Activated B cell treated with CpG ODN at 0.5 μM for 24 hours (primary cell): ENCODE measurements around the gene TOM1L1. TPM values are rescaled to one million over a fixed set of nuclear protein-coding genes. Genes with fewer than 3 reads are reported as not detected.

Experiments
- ATAC-seq: fragments of 200-7000 bp; cut with Tn5 transposase; one replicate; pipeline ENCODE4 v1.10.0; 2021; ENCODE audit warnings: low read depth, mild to moderate bottlenecking, moderate library complexity
- CTCF ChIA-PET: fragments of 350-600 bp; sonication (Branson Sonifier 250); formaldehyde crosslinking; loops from one replicate; lab custom pipeline; 2021; ENCODE audit warnings: antibody characterized with exemption; lab: Charles Lee
- POLR2A ChIA-PET: fragments of 350-600 bp; sonication (Branson Sonifier 250); formaldehyde crosslinking; loops from one replicate; lab custom pipeline; 2021; ENCODE audit warnings: antibody characterized with exemption; lab: Charles Lee
- DNase-seq: peaks from one replicate; pipeline ENCODE4 v3.0.0; 2022
- H3K27ac Mint-ChIP-seq: one replicate; pipeline ENCODE4 v1.8.0; 2020; ENCODE audit warnings: mixed read lengths
- H3K27me3 Mint-ChIP-seq: one replicate; pipeline ENCODE4 v1.8.0; 2021; ENCODE audit warnings: mixed read lengths
- H3K36me3 Mint-ChIP-seq: one replicate; pipeline ENCODE4 v1.8.0; 2021; ENCODE audit warnings: low read depth, mixed read lengths
- H3K4me1 Mint-ChIP-seq: one replicate; pipeline ENCODE4 v1.8.0; 2021; ENCODE audit warnings: mixed read lengths
- H3K4me3 Mint-ChIP-seq: one replicate; pipeline ENCODE4 v1.8.0; 2020; ENCODE audit warnings: mild to moderate bottlenecking, mixed read lengths
- H3K9me3 Mint-ChIP-seq: one replicate; pipeline ENCODE4 v1.8.0; 2020; ENCODE audit warnings: mixed read lengths
- CTCF ChIP-seq: fragments of 200-600 bp; IDR thresholded peaks from one replicate; pipeline ENCODE4 v1.8.0; 2022; ENCODE audit warnings: antibody characterized with exemption, mild to moderate bottlenecking
- intact Hi-C: fragments of 100-400 bp; cut with micrococcal nuclease; formaldehyde crosslinking; loops from one replicate; pipeline ENCODE4 v1.15.1; 2024
- total RNA-seq: library from RNA; stranded (reverse); gene quantifications from 2 replicates; pipeline ENCODE4 v1.2.3, GENCODE V29; 2022

TOM1L1 gene
- total RNA-seq, 1 donor from 2014 or later, result not detected

DNA sequence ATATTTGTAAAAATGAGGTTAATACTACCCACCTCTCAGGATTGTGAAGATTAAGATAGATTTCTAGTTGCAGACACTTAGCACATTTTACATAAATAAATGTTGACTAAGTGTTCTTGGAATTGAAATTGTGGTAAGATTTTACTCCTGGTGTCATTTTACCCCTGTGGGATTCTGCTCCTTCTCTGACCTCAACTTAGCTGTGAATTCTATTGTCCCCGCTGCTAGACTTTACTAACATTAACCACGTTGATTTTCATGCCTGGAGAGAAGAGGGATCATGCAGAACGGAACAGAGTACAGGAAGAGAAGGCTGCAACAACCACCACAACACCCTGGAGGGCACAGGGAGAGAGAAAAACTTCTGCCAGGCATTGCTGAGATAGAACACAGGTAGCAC is 2.1 kb upstream of the TOM1L1 start:
- POLR2A ChIA-PET, result no interaction called here
- ATAC-seq, result no peak
- peaks cover 35% of the 10 kb centered on the region for H3K27me3 Mint-ChIP-seq
- no peak for TF ChIP-seq CTCF
- peaks cover 9% of the 10 kb centered on the region for H3K4me1 Mint-ChIP-seq
- H3K4me3 Mint-ChIP-seq, result no peak overlapping the region
- CTCF ChIA-PET, result no interaction called here
- no peaks in the 10 kb centered on the region for H3K9me3 Mint-ChIP-seq
- no peak overlapping the region for H3K27ac Mint-ChIP-seq
- H3K36me3 Mint-ChIP-seq, result no peaks in the 10 kb centered on the region
- intact Hi-C loops, result no loop called here
- no peak for DNase-seq

- ChIA-PET POLR2A (no interaction called here), CTCF (no interaction called here)
- DNase-seq, result no peak
- H3K4me3 Mint-ChIP-seq, result no peak overlapping the region
- no peaks in the 10 kb centered on the region for H3K9me3 Mint-ChIP-seq
- intact Hi-C loops, result no loop called here
- peaks cover 9% of the 10 kb centered on the region for H3K4me1 Mint-ChIP-seq
- TF ChIP-seq CTCF, result no peak
- peaks cover 34% of the 10 kb centered on the region for H3K27me3 Mint-ChIP-seq
- H3K27ac Mint-ChIP-seq, result no peak overlapping the region
- no peak for ATAC-seq
- H3K36me3 Mint-ChIP-seq, result no peaks in the 10 kb centered on the region
Observed at GRCh38 chr17:54899201-54899600, 1.5 kb upstream of the TOM1L1 start.

GRCh38 chr17:54899721-54900456 is 763 bp upstream of the TOM1L1 start:
- Mint-ChIP-seq H3K36me3 (no peaks in the 10 kb centered on the region), H3K27me3 (peaks cover 33% of the 10 kb centered on the region), H3K4me3 (no peak overlapping the region), H3K4me1 (peaks cover 9% of the 10 kb centered on the region), H3K9me3 (no peaks in the 10 kb centered on the region), H3K27ac (no peak overlapping the region)
- no peak for ATAC-seq
- ChIA-PET CTCF (no interaction called here), POLR2A (no interaction called here)
- DNase-seq, result no peak
- intact Hi-C loops, result no loop called here
- no peak for TF ChIP-seq CTCF

- H3K27me3 Mint-ChIP-seq, result peaks cover 28% of the 10 kb centered on the region
- H3K27ac Mint-ChIP-seq, result no peak overlapping the region
- H3K4me1 Mint-ChIP-seq, result peaks cover 9% of the 10 kb centered on the region
- POLR2A ChIA-PET, result no interaction called here
- intact Hi-C loops, result no loop called here
- no peak for ATAC-seq
- TF ChIP-seq CTCF, result no peak
- no peaks in the 10 kb centered on the region for H3K36me3 Mint-ChIP-seq
- CTCF ChIA-PET, result no interaction called here
- H3K9me3 Mint-ChIP-seq, result no peaks in the 10 kb centered on the region
- no peak overlapping the region for H3K4me3 Mint-ChIP-seq
- no peak for DNase-seq
Observed at GRCh38 chr17:54901230-54901822, 674 bp downstream of the TOM1L1 start.

- H3K4me3 Mint-ChIP-seq, result no peak overlapping the region
- no peak overlapping the region for H3K27ac Mint-ChIP-seq
- intact Hi-C loops, result no loop called here
- no peaks in the 10 kb centered on the region for H3K36me3 Mint-ChIP-seq
- no peak for TF ChIP-seq CTCF
- no peak for DNase-seq
- peaks cover 24% of the 10 kb centered on the region for H3K27me3 Mint-ChIP-seq
- no peak for ATAC-seq
- ChIA-PET CTCF (no interaction called here), POLR2A (no interaction called here)
- H3K4me1 Mint-ChIP-seq, result peaks cover 9% of the 10 kb centered on the region
- H3K9me3 Mint-ChIP-seq, result no peaks in the 10 kb centered on the region
Observed at GRCh38 chr17:54902017-54902416, 1.4 kb downstream of the TOM1L1 start.
